Body of pancreas (tissue), 4 donors: ENCODE data around the gene BOD1.

Source experiments
- CTCF ChIP-seq, 7 experiments: fragments of 450-650 bp in 4 of 7; fragments of 200-600 bp in 3 of 7; sonication (generic) in 3 of 7; IDR thresholded peaks; one replicate each; pipeline ENCODE4 v1.5.1; 2016 to 2019; ENCODE audit warnings: antibody characterized with exemption in 7 of 7
- POLR2A ChIP-seq, 3 donors: fragments of 450-650 bp; IDR thresholded peaks; one replicate each; pipeline ENCODE4 v1.6.1; 2016; ENCODE audit warnings: antibody characterized with exemption in 3 of 3, mild to moderate bottlenecking in 2 of 3

GRCh38 chr5:173616577-173617118 lies at the start of gene BOD1:
- TF ChIP-seq CTCF (IDR thresholded peaks at IDR 0.05) (no peak), POLR2A (IDR thresholded peaks at IDR 0.05) (peak in 1 of 3 donors; percentile 67)
